ENCODE measurements around the gene RPS16.
A peak's percentile ranks its signal among the peaks of the same experiment; 100 is the strongest.
"Not testable (repeated sequence)": the region's sequence is repeated elsewhere in the genome, so short reads cannot be mapped to it uniquely, and the experiment has no call there.

RPS16 gene

GRCh38 chr19:39435499-39436349 lies at the start of gene RPS16:
Gene RPS16, minus strand, starts transcription at chr19:39435949. Its CDS starts 54 bp downstream, at chr19:39435895.
- peak; percentile 92 for DNase-seq (ENCODE audit: low read depth)
- TF ChIP-seq CTCF (IDR thresholded peaks at IDR 0.05; ENCODE audit: low read depth, low read length, missing control alignments), result no peak
- in situ Hi-C loops (cut with HindIII; ENCODE audit: low sequenced_read_pairs), result no loop called here
- peak within 1 kb of the TSS; percentile 89 for H3K4me3 ChIP-seq (ENCODE audit: low read depth, low read length)

- in situ Hi-C loops (cut with HindIII; ENCODE audit: low sequenced_read_pairs), result no loop called here
- no peak for TF ChIP-seq CTCF (IDR thresholded peaks at IDR 0.05; ENCODE audit: low read depth, low read length, missing control alignments)
- DNase-seq (ENCODE audit: low read depth), result no peak
- H3K4me3 ChIP-seq (ENCODE audit: low read depth, low read length), result no peak overlapping the region
These were observed 47.4 kb upstream of the RPS16 start for GRCh38 chr19:39483141-39483540.

- peak overlapping the region; percentile 98 for H3K4me3 ChIP-seq (ENCODE audit: low read depth, low read length)
- DNase-seq (ENCODE audit: low read depth), result no peak
- in situ Hi-C loops (cut with HindIII; ENCODE audit: low sequenced_read_pairs), result no loop called here
- TF ChIP-seq CTCF (IDR thresholded peaks at IDR 0.05; ENCODE audit: low read depth, low read length, missing control alignments), result no peak
These were observed 45.9 kb upstream of the RPS16 start for GRCh38 chr19:39481676-39482075.

- no peak for TF ChIP-seq CTCF (IDR thresholded peaks at IDR 0.05; ENCODE audit: low read depth, low read length, missing control alignments)
- in situ Hi-C loops (cut with HindIII; ENCODE audit: low sequenced_read_pairs), result no loop called here
- DNase-seq (ENCODE audit: low read depth), result no peak
- H3K4me3 ChIP-seq (ENCODE audit: low read depth, low read length), result peak overlapping the region; percentile 98
These were observed 45.4 kb upstream of the RPS16 start for GRCh38 chr19:39481229-39481545.

- in situ Hi-C loops (cut with HindIII; ENCODE audit: low sequenced_read_pairs), result no loop called here
- no peak for TF ChIP-seq CTCF (IDR thresholded peaks at IDR 0.05; ENCODE audit: low read depth, low read length, missing control alignments)
- peak within 1 kb of the TSS; percentile 98 for H3K4me3 ChIP-seq (ENCODE audit: low read depth, low read length)
- peak; percentile 68 for DNase-seq (ENCODE audit: low read depth)
These were observed 44.8 kb upstream of the RPS16 start, which contains the start of gene TIMM50 for GRCh38 chr19:39480337-39481228. Gene TIMM50, plus strand, starts transcription at chr19:39480838. Its CDS starts 16 bp downstream, at chr19:39480854.

GRCh38 chr19:39479916-39480315 lies 44.2 kb upstream of the RPS16 start:
- H3K4me3 ChIP-seq (ENCODE audit: low read depth, low read length), result no peak overlapping the region
- no peak for DNase-seq (ENCODE audit: low read depth)
- no peak for TF ChIP-seq CTCF (IDR thresholded peaks at IDR 0.05; ENCODE audit: low read depth, low read length, missing control alignments)
- in situ Hi-C loops (cut with HindIII; ENCODE audit: low sequenced_read_pairs), result no loop called here

- DNase-seq (ENCODE audit: low read depth); in situ Hi-C loops (cut with HindIII; ENCODE audit: low sequenced_read_pairs); H3K4me3 ChIP-seq (ENCODE audit: low read depth, low read length): not testable (repeated sequence)
These were observed 43.6 kb upstream of the RPS16 start for GRCh38 chr19:39479319-39479801.
